Skin of body (tissue), 2 donors: ENCODE measurements around the gene MICAL2. TPM values are rescaled to one million over a fixed set of nuclear protein-coding genes. Genes with fewer than 3 reads are reported as not detected.

ENCODE experiments used
- DNase-seq: peaks from one replicate; lab custom pipeline; 2025; lab: John Stamatoyannopoulos, UW
- total RNA-seq: library from RNA; depleted of rRNA; stranded (reverse); fragments of >200 nt; gene quantifications from one replicate; pipeline ENCODE4 v1.2.3, GENCODE V29; 2014

Gene MICAL2
- total RNA-seq, 1 donor from 2014 or later: 57.8 TPM

DNA sequence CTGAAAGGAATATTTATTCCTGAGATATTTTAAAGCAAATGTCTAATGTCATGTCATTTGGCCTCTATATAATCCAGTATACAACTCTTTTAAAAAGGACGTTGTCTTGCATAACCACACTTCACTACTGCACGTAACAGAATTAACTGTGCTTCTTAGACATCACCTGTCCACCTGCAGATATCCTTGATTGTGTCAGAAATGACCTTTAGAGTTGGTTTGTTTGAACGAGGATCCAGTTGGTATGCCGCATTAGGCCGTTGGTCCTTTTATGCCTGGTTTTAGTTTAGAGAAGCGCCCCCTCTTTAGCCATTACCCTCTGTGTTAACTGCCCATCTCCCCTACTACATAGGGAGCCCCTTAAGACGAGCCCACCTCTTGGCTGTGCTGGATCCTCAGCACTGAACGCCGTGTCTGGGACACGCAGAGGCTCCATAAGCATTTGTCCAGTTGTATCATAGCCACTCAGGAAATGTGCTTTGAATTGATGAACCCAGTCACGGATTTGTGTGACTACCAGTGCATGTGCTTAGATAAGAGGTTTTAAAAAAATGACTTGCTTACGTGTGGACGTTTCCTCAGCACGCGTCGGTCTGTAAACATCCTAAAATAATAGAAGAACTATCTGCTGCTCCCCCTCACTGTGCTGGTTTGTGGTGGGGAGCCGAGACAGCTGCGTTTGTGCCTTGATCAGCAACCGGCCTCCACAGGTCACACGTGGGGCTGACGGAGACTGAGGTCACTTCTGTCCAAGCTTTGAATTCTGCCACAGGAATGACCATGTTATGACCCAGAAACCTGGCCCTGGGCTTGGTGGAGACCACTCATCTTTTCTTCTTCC is 4.0 kb downstream of the MICAL2 start:
- no peak for DNase-seq

DNA sequence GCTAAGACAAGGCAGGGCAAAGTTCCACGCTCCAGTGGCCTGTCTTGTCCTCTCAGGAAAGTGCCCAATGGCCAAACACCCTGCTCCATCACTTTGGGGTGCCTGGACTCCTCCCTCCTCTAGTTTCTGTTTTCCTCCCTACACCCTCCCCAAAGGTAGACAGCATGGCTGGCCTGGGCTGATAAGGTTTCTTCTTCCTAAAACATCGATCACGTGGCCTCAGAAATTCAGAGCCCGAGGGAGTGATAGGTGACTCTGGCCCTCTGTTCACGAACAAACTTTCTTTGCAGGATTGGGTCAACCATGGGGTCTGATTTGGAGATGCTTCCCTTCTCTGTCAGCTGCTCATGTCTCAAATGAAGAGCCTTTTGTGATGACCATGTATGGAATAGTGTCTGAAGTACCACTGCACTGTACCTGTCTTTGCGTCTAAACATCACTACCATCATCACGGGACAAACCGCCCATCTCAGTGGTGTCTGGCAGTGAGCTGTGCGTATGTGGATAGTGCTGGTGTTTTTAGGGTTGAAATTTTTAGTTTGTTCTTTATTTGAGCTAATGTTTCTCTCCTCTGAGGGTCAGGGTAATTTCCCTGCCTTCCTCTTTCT is 6.1 kb downstream of the MICAL2 start:
- DNase-seq: no peak

DNA sequence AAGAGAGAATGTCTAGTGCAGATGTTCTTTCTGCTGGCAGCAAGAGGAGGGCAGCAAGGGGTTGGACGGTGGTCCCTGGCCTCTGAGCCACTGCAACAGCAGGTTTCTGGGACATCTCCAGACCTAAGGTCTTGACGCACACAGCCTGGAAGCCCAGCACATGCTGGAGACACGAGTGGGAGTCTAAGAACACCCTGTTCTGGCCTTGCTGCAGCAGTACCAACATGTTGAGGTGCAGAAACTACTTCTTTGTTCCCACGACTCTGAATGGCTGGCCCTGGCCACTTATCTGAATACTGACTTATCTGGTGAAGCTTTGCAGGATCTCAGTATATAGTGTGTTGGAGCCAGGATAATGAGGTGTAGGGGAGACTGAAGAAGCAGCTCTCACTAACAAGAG is 6.8 kb downstream of the MICAL2 start:
- no peak for DNase-seq

- no peak for DNase-seq
These were observed 7.2 kb downstream of the MICAL2 start for GRCh38 chr11:12117611-12118010.

- no peak for DNase-seq
These were observed 8.6 kb downstream of the MICAL2 start for GRCh38 chr11:12118949-12119348.

- no peak for DNase-seq
These were observed 9.1 kb downstream of the MICAL2 start for GRCh38 chr11:12119502-12119901.

- DNase-seq: no peak
These were observed 9.9 kb downstream of the MICAL2 start for GRCh38 chr11:12120031-12121008.

- no peak for DNase-seq
These were observed 10.6 kb downstream of the MICAL2 start for GRCh38 chr11:12121011-12121410.

DNA sequence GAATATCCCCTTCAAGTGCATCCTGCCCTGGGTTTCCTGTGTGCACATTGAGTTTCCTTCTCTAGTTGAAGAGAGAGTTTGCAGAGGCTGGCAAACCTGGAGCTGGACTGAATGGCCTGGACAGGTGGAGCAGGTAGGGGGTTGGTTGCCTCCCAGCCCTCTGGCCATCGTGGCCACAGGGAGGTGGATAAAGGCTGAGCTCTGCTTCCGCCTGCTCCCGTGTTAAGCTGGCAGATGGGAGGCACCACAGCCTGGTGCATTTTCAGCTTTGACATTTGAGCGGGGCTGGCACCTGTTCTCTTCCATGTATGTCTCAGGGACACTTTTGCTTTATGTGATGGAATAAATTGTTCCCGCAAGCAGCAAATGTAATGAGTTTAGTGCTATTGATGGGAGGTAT is 11.1 kb downstream of the MICAL2 start:
- no peak for DNase-seq

GRCh38 chr11:12122083-12122482 is 11.7 kb downstream of the MICAL2 start:
- no peak for DNase-seq

DNA sequence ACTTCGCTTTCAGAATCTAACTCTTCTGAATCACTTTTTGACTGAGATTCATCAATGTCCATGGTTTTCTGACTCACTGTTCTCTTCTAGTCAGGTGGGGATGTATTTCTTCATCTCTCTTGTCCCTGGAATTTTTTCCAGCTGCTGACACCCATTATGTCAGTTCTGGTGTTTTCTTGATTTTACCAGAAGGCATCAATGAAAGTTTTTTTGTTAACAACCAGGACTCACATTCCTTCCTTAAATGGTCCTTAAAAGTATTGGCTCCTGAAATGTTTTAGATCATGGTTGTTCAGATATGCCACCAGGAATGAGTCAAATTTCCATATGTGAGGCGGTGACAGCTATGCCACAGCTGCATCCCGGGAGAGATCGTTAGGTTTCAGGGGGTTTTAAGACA is 12.9 kb downstream of the MICAL2 start:
- no peak for DNase-seq

GRCh38 chr11:12123799-12124198 is 13.4 kb downstream of the MICAL2 start:
- DNase-seq: no peak

DNA sequence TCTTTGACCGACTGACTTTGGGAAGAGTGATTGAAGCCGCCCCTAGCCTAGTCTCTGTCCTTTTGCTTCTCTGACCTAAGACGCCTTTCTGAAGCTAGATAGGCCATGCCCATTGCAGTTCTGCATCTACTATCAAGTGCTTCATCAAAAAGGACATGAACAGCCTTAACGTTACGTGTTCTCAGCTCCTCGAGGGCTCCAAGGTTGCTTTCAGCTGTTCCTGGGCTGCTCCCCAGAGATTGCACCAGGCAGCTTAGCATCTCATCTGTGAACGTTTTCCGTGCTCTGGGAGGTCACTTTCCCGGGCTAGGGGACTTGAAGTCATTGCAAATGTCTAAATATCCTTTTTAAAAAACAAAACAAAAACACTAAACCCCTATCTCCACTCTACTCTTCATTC is 13.9 kb downstream of the MICAL2 start:
- DNase-seq: no peak

DNA sequence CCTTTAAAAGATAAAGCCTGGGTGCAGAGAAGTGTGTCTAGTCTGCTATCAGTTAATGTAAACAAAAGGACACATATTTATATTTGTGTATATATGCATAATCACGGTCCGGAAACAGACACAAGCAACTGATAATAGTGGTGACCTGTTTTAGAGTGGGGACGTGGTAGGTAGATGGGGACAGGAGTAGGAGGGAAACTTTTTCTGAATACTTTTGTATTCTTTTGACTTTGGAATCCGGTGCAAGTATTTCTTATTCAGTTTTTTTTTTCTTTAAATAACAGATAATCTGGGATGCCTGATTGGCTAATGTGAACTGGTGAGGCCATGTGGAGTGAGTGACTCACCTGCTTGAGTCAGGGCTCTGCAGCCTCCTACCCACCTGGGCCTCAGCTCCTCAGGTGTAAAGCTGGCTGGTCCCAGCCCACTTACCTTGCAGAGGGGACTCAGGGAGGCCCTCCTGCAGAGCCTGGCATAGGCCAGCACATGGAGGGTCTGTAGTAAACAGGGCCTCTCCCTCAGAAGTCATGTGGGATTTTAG is 15.3 kb downstream of the MICAL2 start:
- no peak for DNase-seq

DNA sequence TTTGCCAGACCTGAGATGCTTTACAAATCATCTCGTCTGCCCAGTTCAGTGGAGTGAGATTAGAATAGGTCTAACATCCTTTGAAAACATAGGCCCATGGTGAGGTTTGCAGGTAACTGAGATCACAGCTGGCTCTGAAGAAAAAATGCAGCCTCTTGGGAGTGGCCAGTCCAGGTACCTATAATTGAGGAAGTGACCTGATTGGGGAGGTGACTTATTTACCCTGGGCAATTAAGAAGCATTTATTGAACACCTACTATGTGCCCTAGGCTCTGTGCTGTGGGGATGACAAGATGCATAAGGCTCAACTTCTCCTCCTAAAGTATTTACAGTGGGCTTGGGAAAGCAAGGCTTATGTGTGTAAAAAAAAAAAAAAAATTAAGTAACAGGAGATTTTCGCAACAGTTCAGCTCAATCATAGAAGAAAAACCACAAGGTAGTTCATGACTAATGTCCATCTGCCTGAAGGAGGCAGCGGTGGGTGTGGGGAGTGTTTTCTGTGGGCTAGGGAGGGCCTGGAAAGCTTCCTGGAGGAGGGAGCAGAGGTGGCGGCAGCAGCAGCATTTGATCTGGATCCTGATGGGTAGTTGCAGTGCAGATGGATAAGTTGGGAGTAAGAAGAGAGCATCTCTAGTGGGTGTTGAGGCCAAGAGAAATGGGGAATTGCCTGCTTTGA is 16.1 kb downstream of the MICAL2 start:
- DNase-seq: no peak

- DNase-seq: no peak
These were observed 17.0 kb downstream of the MICAL2 start for GRCh38 chr11:12127206-12127898.

DNA sequence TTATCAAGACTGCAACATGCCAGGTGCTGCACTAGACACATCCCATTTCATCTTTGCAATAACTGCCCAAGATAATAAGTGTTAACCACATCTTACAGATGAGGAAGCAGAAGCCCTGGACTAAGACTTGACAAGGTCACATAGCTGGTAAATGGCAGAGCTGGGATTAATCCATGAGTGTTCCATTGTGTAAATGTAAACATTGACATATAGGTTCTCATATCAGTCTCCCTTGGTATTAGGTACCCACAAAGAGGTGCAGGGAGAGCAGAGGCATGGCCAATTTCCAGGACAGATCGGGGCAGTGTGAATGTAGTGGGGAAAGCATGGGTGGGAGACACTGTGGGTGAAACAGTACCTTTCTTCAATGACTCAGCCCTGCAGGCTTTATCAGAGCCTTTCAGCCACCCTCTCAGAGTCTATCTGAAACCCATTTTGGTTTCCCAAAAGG is 17.9 kb downstream of the MICAL2 start:
- no peak for DNase-seq

DNA sequence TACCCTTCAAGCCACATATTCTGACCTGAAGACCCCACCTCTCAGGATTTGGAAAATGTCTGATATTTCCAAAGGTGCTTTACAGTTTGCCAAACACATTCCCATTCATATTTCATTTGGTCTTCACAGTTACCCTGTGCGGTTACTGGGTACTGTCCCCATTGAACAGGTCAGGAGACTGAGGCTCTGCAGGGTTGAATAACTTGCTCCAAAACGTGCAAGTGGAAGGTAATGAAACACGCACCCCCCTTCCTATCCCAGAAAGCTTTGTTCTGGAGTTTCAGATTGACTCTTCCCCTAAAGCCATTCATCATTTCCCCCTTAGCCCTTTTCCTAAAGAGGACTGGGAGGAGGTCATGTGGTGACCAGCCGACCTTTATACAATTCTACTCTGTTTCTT is 18.8 kb downstream of the MICAL2 start:
- DNase-seq: no peak

DNA sequence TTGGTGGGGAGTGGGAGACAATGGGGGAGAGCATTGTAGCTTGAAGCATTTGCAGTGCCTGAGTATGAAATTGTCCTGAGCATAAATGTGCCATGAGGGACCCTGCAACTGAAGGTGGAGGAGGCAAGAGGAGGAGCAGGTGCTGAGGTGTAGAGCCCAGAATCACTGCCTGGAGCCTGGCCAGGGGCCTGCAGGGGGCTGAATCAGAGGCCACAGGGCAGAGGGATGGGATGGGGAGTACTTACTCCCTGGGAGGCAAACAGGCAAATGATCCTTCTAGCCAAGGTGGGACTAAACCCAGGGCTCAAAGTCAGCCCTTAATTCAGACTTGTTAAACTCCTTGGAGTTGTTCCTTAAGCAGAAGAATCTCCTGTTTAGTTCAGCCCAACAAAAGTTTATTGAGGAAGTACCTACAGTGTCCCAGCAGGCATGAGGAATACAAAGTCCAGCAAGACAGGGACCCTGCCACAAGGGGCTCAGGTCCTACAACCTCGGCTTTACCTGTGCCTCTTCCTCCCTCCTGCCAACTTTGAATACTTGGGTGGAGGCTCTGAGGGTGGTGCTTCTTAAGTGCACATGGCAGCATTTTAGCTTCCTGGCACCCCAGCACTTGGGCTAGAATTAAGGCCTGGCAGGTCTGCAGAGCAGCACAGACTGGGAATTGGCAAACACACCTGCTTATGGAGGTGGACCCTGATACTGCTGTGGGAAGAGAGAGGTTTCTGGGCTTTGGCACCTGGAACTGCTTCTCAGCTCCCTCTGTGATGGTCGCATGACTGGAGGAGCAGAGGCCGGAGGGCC is 20.0 kb downstream of the MICAL2 start:
- no peak for DNase-seq
